HL-60 (cell line): ENCODE results near the gene ABCC1.
"Not testable (repeated sequence)": the region's sequence is repeated elsewhere in the genome, so short reads cannot be mapped to it uniquely, and the experiment has no call there.

ENCODE experiments used
- DNase-seq, 2 experiments: peaks; one replicate each; pipeline ENCODE4 v3.0.0-alpha.2; 2010 to 2020; ENCODE audit warnings: low read depth in 1 of 2, low spot score in 1 of 2
- H3K27ac ChIP-seq: fragments of 250-450 bp; sonication (Bioruptor Pico); replicated peaks from 2 replicates; pipeline ENCODE4 v1.5.1; 2020; ENCODE audit warnings: mild to moderate bottlenecking, moderate library complexity
- H3K27me3 ChIP-seq: fragments of 250-450 bp; sonication (Bioruptor Pico); 2 replicates; pipeline ENCODE4 v1.5.1; 2021; ENCODE audit warnings: mild to moderate bottlenecking, moderate library complexity; ENCODE audit not compliant: insufficient read depth, poor library complexity, severe bottlenecking
- H3K4me3 ChIP-seq: replicated peaks from 2 replicates; pipeline ENCODE4 v1.5.1; 2011; ENCODE audit warnings: mild to moderate bottlenecking, control low read depth, low read length; ENCODE audit not compliant: insufficient read depth
- CTCF ChIP-seq: IDR thresholded peaks from one replicate; pipeline ENCODE4 v1.5.1; 2011; ENCODE audit warnings: low read length, control low read depth, inconsistent platforms; ENCODE audit not compliant: insufficient read depth
- GABPA ChIP-seq: IDR thresholded peaks from 2 replicates; pipeline ENCODE4 v1.6.1; 2012; ENCODE audit warnings: low read depth
- POLR2AphosphoS5 ChIP-seq: IDR thresholded peaks from 2 replicates; pipeline ENCODE4 v1.6.1; 2012; ENCODE audit warnings: low read depth
- SPI1 ChIP-seq: IDR thresholded peaks from 2 replicates; pipeline ENCODE4 v1.6.1; 2012; ENCODE audit warnings: low read depth, mild to moderate bottlenecking, borderline replicate concordance
- TF ChIP-seq, protein P1 (sequence below): IDR thresholded peaks from 2 replicates; pipeline ENCODE4 v1.6.1; 2012; ENCODE audit warnings: low read depth; ENCODE audit not compliant: insufficient replicate concordance

ABCC1 gene

DNA sequence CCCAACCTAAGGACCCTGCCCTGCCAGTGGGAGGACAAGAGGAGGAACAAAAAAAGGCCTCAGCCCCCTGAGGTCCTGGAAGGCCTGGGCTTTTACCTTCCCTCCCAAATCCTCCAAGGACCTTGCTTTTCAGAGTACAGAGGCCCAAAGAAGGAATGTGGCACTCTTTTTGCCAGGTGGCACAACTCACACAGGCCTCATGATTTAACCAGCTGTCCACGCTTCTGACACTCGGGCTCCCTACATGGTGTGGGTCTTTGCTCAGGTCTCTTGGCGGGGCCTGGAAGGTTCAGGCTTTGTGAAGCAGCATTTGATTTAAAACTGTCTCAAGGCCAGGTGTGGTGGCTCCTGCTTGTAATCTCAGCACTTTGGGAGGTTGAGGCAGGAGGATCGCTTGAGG lies 153.3 kb downstream of the ABCC1 start:
- H3K4me3 ChIP-seq = no peak overlapping the region
- no peak overlapping the region for H3K27ac ChIP-seq
- no peak for TF ChIP-seq GABPA
- TF ChIP-seq, protein P1, sequence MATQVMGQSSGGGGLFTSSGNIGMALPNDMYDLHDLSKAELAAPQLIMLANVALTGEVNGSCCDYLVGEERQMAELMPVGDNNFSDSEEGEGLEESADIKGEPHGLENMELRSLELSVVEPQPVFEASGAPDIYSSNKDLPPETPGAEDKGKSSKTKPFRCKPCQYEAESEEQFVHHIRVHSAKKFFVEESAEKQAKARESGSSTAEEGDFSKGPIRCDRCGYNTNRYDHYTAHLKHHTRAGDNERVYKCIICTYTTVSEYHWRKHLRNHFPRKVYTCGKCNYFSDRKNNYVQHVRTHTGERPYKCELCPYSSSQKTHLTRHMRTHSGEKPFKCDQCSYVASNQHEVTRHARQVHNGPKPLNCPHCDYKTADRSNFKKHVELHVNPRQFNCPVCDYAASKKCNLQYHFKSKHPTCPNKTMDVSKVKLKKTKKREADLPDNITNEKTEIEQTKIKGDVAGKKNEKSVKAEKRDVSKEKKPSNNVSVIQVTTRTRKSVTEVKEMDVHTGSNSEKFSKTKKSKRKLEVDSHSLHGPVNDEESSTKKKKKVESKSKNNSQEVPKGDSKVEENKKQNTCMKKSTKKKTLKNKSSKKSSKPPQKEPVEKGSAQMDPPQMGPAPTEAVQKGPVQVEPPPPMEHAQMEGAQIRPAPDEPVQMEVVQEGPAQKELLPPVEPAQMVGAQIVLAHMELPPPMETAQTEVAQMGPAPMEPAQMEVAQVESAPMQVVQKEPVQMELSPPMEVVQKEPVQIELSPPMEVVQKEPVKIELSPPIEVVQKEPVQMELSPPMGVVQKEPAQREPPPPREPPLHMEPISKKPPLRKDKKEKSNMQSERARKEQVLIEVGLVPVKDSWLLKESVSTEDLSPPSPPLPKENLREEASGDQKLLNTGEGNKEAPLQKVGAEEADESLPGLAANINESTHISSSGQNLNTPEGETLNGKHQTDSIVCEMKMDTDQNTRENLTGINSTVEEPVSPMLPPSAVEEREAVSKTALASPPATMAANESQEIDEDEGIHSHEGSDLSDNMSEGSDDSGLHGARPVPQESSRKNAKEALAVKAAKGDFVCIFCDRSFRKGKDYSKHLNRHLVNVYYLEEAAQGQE = no peak
- no peak for TF ChIP-seq SPI1
- TF ChIP-seq CTCF = no peak
- TF ChIP-seq POLR2AphosphoS5 = no peak

GRCh38 chr16:16104132-16104803 lies 154.9 kb downstream of the ABCC1 start:
- not testable (repeated sequence) for DNase-seq, H3K27ac ChIP-seq, H3K27me3 ChIP-seq, H3K4me3 ChIP-seq

More for the DNA sequence above, 153.3 kb downstream of the ABCC1 start:
- H3K27me3 ChIP-seq = no peaks in the 10 kb centered on the region
- DNase-seq = no peak

- not testable (repeated sequence) for H3K27ac ChIP-seq, DNase-seq, H3K27me3 ChIP-seq, H3K4me3 ChIP-seq
These were observed 155.4 kb downstream of the ABCC1 start for GRCh38 chr16:16104804-16105141.

GRCh38 chr16:16105646-16106045 lies 156.2 kb downstream of the ABCC1 start:
- Histone ChIP-seq H3K4me3 (no peak overlapping the region), H3K27ac (no peak overlapping the region), H3K27me3 (no peaks in the 10 kb centered on the region)
- TF ChIP-seq, protein P1 = no peak
- TF ChIP-seq CTCF (no peak), POLR2AphosphoS5 (no peak), SPI1 (no peak), GABPA (no peak)
- no peak for DNase-seq

GRCh38 chr16:16106466-16106865 lies 157.1 kb downstream of the ABCC1 start:
- Histone ChIP-seq H3K4me3 (no peak overlapping the region), H3K27ac (no peak overlapping the region)
- TF ChIP-seq GABPA = no peak
- TF ChIP-seq, protein P1 = no peak
- no peak for TF ChIP-seq POLR2AphosphoS5
- no peak for TF ChIP-seq SPI1
- no peak for TF ChIP-seq CTCF

More at GRCh38 chr16:16106466-16106865, 157.1 kb downstream of the ABCC1 start:
- no peaks in the 10 kb centered on the region for H3K27me3 ChIP-seq
- no peak for DNase-seq
